Tibial artery (tissue), 4 donors: ENCODE measurements around the gene UBE2N.
A peak's percentile ranks its signal among the peaks of the same experiment; 100 is the strongest.
"Not testable (repeated sequence)": the region's sequence is repeated elsewhere in the genome, so short reads cannot be mapped to it uniquely, and the experiment has no call there.

ENCODE experiments used
- DNase-seq, 2 donors: peaks; one replicate each; pipeline ENCODE4 v3.0.0-alpha.2; 2019
- H3K27ac ChIP-seq, 2 donors: fragments of 200-600 bp; sonication (generic) in 1 of 2; 1 replicate in 1 of 2; 2 replicates in 1 of 2; pipeline ENCODE4 v1.5.1; 2018 to 2019; ENCODE audit warnings: mild to moderate bottlenecking in 1 of 2
- H3K27me3 ChIP-seq, 2 donors: fragments of 200-600 bp; sonication (generic) in 1 of 2; one replicate each; pipeline versions ENCODE4 v1.5.1 to v1.6.0; 2016 to 2019
- H3K36me3 ChIP-seq, 3 donors: fragments of 200-600 bp; sonication (generic) in 2 of 3; one replicate each; pipeline ENCODE4 v1.5.1; 2016 to 2019; ENCODE audit warnings: mild to moderate bottlenecking in 2 of 3
- H3K4me1 ChIP-seq, 4 donors: fragments of 200-600 bp; sonication (generic) in 2 of 4; 1 replicate in 3 of 4; 2 replicates in 1 of 4; pipeline ENCODE4 v1.5.1; 2016 to 2019
- H3K4me3 ChIP-seq, 2 donors: fragments of 200-600 bp; sonication (generic) in 1 of 2; 1 replicate in 1 of 2; 2 replicates in 1 of 2; pipeline ENCODE4 v1.5.1; 2018 to 2019; ENCODE audit warnings: mild to moderate bottlenecking in 2 of 2
- H3K9me3 ChIP-seq, 3 donors: fragments of 200-600 bp; sonication (generic) in 1 of 3; one replicate each; pipeline ENCODE4 v1.5.1; 2016 to 2019
- intact Hi-C: fragments of 100-400 bp; cut with DNase I; formaldehyde crosslinking; loops from one replicate; pipeline ENCODE4 v1.15.0; 2023; ENCODE audit warnings: low total_unique reads
- TF ChIP-seq, protein P1 (sequence below), 2 experiments: fragments of 200-600 bp in 1 of 2; fragments of 450-650 bp in 1 of 2; IDR thresholded peaks; one replicate each; pipeline ENCODE4 v1.5.1; 2017 to 2019; ENCODE audit warnings: antibody characterized with exemption in 2 of 2, mild to moderate bottlenecking in 1 of 2, moderate library complexity in 1 of 2

The UBE2N gene

DNA sequence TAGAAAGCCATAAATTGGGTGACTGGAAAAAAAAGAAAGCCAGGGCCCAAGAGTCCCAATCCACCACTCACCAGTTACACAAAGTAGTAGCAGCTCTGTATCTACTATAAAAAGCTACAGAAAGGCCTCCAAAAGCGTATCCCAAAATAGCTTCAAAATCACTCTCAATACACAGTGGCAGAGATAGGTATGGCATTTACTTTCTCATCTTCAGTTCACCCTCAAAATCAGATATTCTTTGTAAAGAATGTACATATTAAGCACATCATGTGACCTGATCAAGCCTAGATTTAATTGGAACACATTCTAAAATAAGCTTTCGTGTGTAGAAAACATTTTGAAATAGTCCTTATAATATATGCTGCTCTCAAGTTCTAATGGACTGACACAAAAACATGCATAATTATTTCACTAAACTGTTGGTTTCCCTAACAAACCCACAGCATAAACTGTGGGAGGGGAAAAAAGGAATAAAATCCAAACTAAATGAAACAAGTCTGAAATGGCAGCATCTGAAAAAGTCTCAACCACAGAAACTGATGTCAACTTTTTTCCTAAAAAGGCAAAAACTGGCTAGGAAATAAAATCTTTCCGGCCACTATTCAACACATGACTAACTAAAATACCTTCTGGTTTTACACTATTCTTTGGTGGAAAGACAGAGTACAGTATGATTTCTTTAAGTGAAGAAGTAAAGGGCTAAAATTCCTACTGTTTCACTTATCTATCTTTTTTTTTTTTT, 25.9 kb downstream of the UBE2N start:
- Histone ChIP-seq H3K4me3 (no peak overlapping the region), H3K9me3 (no peaks in the 10 kb centered on the region), H3K27me3 (no peaks in the 10 kb centered on the region), H3K27ac (peak overlapping the region; percentile 62 to 69), H3K4me1 (peaks cover 0 to 58% (median 8%) of the 10 kb centered on the region in 4 donors), H3K36me3 (no peaks in the 10 kb centered on the region)
- intact Hi-C loops, result loop anchor here (5.0 kb wide), 1 partner anchor 429 kb away; no protein-coding TSS in a partner anchor
- TF ChIP-seq, protein P1, sequence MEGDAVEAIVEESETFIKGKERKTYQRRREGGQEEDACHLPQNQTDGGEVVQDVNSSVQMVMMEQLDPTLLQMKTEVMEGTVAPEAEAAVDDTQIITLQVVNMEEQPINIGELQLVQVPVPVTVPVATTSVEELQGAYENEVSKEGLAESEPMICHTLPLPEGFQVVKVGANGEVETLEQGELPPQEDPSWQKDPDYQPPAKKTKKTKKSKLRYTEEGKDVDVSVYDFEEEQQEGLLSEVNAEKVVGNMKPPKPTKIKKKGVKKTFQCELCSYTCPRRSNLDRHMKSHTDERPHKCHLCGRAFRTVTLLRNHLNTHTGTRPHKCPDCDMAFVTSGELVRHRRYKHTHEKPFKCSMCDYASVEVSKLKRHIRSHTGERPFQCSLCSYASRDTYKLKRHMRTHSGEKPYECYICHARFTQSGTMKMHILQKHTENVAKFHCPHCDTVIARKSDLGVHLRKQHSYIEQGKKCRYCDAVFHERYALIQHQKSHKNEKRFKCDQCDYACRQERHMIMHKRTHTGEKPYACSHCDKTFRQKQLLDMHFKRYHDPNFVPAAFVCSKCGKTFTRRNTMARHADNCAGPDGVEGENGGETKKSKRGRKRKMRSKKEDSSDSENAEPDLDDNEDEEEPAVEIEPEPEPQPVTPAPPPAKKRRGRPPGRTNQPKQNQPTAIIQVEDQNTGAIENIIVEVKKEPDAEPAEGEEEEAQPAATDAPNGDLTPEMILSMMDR (IDR thresholded peaks at IDR 0.05), result peak; percentile 10 to 46
- no peak for DNase-seq

DNA sequence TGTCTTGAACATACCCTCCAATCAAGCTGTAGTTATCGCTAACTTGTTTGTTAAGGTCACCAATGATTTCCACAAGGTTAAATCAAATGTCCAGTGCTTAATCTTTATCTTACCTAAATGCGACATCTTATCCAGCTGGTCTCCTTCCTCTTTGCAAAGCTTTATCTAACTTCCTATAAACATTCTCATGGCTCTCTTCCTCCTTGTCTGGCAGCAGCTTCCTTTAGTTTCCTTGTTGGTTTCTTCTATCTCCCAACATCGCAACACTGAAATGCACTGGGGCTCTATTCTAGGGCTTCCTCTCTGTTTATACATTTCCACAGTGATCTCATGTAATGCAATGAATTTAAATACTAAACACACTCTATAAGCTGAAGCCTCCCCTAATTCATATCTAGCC, 28.7 kb downstream of the UBE2N start:
- TF ChIP-seq, protein P1 (IDR thresholded peaks at IDR 0.05), result no peak
- Histone ChIP-seq H3K27me3 (no peaks in the 10 kb centered on the region), H3K36me3 (peaks cover 0 to 5% (median 3%) of the 10 kb centered on the region in 3 donors), H3K27ac (no peak overlapping the region), H3K9me3 (no peaks in the 10 kb centered on the region), H3K4me1 (peaks cover 0 to 63% (median 10%) of the 10 kb centered on the region in 4 donors), H3K4me3 (no peak overlapping the region)
- DNase-seq, result no peak
- intact Hi-C loops, result no loop called here

DNA sequence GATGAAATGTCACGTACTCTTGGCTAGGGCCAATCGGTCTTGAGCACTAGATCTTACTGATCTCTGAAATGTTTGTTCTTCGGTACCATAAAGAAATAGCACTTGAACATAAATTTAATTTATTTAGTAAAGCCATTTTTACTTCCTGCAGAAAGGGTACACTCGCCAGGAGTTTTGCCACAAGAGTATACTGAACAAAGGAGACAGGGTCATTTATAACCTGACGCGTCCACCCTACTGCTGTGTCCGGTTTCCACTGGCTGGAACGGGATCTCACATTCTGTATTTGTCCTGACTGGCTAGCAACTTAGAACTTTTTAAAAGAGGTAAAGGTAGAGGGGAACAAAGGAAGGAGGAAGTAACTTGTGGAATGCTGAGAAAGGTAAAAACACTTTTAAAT, 29.4 kb downstream of the UBE2N start:
- H3K9me3 ChIP-seq, intact Hi-C loops, H3K27ac ChIP-seq, H3K4me3 ChIP-seq, H3K27me3 ChIP-seq, H3K36me3 ChIP-seq, DNase-seq: not testable (repeated sequence)
- peaks cover 0 to 61% (median 10%) of the 10 kb centered on the region in 4 donors for H3K4me1 ChIP-seq

DNA sequence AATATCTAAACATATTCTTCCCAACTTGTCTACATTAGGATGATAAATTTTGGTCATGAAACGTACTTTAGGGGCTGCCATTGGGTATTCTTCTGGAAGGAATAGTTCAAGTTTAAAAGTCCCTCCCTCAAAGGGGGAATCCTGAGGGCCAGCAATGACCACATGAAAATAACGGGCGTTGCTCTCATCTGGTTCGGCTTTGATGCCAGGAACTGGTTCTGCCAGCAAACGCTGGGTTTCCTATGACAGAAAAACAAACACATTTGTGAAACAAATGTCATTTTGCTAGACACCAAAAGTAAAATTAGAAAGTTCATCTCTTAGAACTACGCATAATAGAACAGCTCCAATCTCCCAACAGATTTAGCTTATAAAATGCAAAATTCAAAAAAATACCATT, 30.7 kb downstream of the UBE2N start:
- H3K27me3 ChIP-seq, H3K4me3 ChIP-seq, intact Hi-C loops, H3K36me3 ChIP-seq, H3K9me3 ChIP-seq, DNase-seq: not testable (repeated sequence)
- H3K4me1 ChIP-seq, result peaks cover 0 to 48% (median 10%) of the 10 kb centered on the region in 4 donors
- peak overlapping the region in 1 of 2 donors; percentile 9 for H3K27ac ChIP-seq

DNA sequence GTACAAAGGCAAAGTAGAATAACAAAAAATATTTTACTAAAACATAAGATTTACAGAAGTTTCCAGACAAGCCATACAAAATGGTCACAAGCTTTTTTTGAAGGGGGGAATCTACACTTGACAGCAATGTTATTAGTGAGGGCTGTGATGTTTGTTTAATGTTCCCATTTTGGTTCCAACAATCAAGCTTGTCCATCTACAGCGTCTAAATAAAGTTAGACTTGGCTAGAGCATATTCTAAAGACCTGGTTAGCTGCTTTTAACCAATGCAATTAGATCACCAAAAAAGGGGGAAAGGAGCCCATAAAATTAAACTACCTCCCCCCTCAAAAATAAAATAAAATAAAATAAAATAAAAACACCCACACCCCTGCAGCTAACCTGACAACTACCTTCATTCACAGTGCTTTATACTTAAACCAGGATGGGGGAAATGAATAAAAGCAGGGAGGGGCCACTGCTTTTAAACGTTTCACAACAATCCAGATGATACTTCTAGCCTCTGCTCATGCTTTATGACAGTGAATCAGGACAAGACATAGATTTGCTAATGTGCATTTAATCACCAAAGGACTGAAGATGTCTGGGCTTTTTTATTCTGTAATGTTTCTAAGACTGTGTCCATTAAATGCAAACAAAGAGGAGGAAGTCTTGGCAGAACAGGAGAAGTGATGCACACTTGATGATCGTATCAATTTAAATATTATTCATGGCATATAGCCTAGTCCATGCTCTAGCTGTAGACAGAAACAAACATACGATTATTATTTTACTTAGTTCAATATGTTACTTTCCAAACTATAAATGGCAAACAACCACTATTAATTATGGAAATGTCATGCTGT, 32.2 kb downstream of the UBE2N start:
- H3K4me3 ChIP-seq, H3K9me3 ChIP-seq, DNase-seq, H3K36me3 ChIP-seq, intact Hi-C loops, H3K27ac ChIP-seq, H3K27me3 ChIP-seq: not testable (repeated sequence)
- peaks cover 0 to 38% (median 2%) of the 10 kb centered on the region in 4 donors for H3K4me1 ChIP-seq

DNA sequence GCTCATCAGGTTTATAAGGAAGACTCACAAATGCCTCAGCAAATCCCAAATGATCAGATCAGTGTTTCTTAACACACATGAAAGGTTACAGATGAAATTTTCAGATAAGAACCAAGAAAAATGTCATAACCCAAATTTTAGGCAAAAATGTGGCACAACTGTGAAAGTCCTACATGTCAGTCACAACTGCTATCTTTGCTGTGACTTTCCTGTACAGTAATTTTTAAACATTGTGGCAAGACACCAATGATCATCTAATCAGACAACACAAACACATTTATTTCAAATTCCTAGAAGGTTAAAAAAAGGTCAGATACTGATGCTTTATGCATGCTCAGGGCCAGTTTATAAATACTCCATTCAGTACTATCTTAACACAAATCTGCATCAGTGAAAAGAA, 32.9 kb downstream of the UBE2N start:
- Histone ChIP-seq H3K36me3 (peaks cover 0 to 9% (median 4%) of the 10 kb centered on the region in 3 donors), H3K4me1 (peaks cover 0 to 40% (median 1%) of the 10 kb centered on the region in 4 donors), H3K27ac (no peak overlapping the region), H3K4me3 (no peak overlapping the region), H3K27me3 (no peaks in the 10 kb centered on the region), H3K9me3 (no peaks in the 10 kb centered on the region)
- intact Hi-C loops, result no loop called here
- TF ChIP-seq, protein P1 (IDR thresholded peaks at IDR 0.05), result no peak
- no peak for DNase-seq

DNA sequence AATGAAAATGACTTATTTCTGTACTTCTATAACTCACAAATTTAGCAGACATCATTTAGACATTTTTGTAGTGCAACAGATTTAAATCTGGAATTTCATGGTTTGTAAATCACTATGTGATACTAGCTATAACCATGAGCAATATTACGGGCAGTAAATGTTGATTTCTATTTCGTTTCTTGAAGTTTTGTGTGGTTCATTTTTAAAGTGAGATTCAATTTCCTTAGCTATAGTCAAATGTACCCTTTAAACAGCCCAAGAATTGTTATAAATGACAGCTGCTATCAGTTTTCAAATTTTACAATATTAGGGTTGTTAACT, 33.8 kb downstream of the UBE2N start:
- H3K4me1 ChIP-seq, result peaks cover 0 to 33% (median 1%) of the 10 kb centered on the region in 4 donors
- TF ChIP-seq, protein P1 (IDR thresholded peaks at IDR 0.05), result no peak
- peaks cover 0 to 13% (median 13%) of the 10 kb centered on the region in 3 donors for H3K36me3 ChIP-seq
- H3K27me3 ChIP-seq, result no peaks in the 10 kb centered on the region
- DNase-seq, result no peak
- H3K9me3 ChIP-seq, result no peaks in the 10 kb centered on the region
- no peak overlapping the region for H3K4me3 ChIP-seq
- H3K27ac ChIP-seq, result no peak overlapping the region
- intact Hi-C loops, result no loop called here
